GM12864 (cell line): Measurements from ENCODE around the gene CASKIN1.

Experiments used
- DNase-seq: peaks from one replicate; pipeline ENCODE4 v3.0.0-alpha.2; 2011; ENCODE audit warnings: low read depth
- H3K4me3 ChIP-seq: 2 replicates; pipeline ENCODE4 v1.5.1; 2011; ENCODE audit warnings: mild to moderate bottlenecking, low read depth, low read length, control low read depth
- CTCF ChIP-seq: IDR thresholded peaks from 2 replicates; pipeline ENCODE4 v1.5.1; 2011; ENCODE audit warnings: low read depth, mild to moderate bottlenecking, moderate library complexity, low read length, control low read depth, inconsistent platforms; ENCODE audit errors: missing control alignments

Gene CASKIN1

GRCh38 chr16:2199621-2200139 lies 3.3 kb upstream of the CASKIN1 start:
- no peak overlapping the region for H3K4me3 ChIP-seq
- TF ChIP-seq CTCF, result no peak
- DNase-seq, result no peak

GRCh38 chr16:2199095-2199494 lies 2.7 kb upstream of the CASKIN1 start:
- DNase-seq, result no peak
- TF ChIP-seq CTCF, result no peak
- H3K4me3 ChIP-seq, result no peak overlapping the region

GRCh38 chr16:2198283-2198682 lies 1.9 kb upstream of the CASKIN1 start:
- no peak for TF ChIP-seq CTCF
- no peak overlapping the region for H3K4me3 ChIP-seq
- DNase-seq, result no peak

- DNase-seq, result no peak
- TF ChIP-seq CTCF, result no peak
- no peak overlapping the region for H3K4me3 ChIP-seq
Measured at GRCh38 chr16:2197765-2198164, 1.4 kb upstream of the CASKIN1 start.

- H3K4me3 ChIP-seq, result no peak overlapping the region
- TF ChIP-seq CTCF, result no peak
- DNase-seq, result no peak
Measured at GRCh38 chr16:2196981-2197511, 641 bp upstream of the CASKIN1 start.

GRCh38 chr16:2195322-2196161 lies 863 bp downstream of the CASKIN1 start:
- no peak for TF ChIP-seq CTCF

More at GRCh38 chr16:2195322-2196161, 863 bp downstream of the CASKIN1 start:
- no peak overlapping the region for H3K4me3 ChIP-seq
- DNase-seq, result no peak
